Muscle of leg (tissue), 11 donors: ENCODE measurements around the gene TMEM254. TPM values are rescaled to one million over a fixed set of nuclear protein-coding genes. Genes with fewer than 3 reads are reported as not detected.
"Not testable (repeated sequence)": the region's sequence is repeated elsewhere in the genome, so short reads cannot be mapped to it uniquely, and the experiment has no call there.

Source experiments
- DNase-seq: peaks from one replicate; pipeline ENCODE4 v3.0.0; 2013
- H3K27ac ChIP-seq: one replicate; pipeline ENCODE4 v1.5.1; 2013; ENCODE audit warnings: mild to moderate bottlenecking, low read length, control low read depth
- H3K27me3 ChIP-seq: one replicate; pipeline ENCODE4 v1.6.1; 2013; ENCODE audit warnings: low read length; ENCODE audit not compliant: control insufficient read depth, insufficient read depth
- H3K36me3 ChIP-seq: one replicate; pipeline ENCODE4 v1.6.1; 2013; ENCODE audit warnings: low read length; ENCODE audit not compliant: control insufficient read depth, insufficient read depth
- H3K4me1 ChIP-seq: one replicate; pipeline ENCODE4 v1.6.1; 2013; ENCODE audit warnings: low read length; ENCODE audit not compliant: control insufficient read depth, insufficient read depth
- H3K4me3 ChIP-seq: one replicate; pipeline ENCODE4 v1.5.1; 2013; ENCODE audit warnings: low read length, control low read depth
- H3K9me3 ChIP-seq: replicated peaks from 2 replicates; pipeline ENCODE4 v1.6.1; 2013; ENCODE audit warnings: low read depth, low read length; ENCODE audit not compliant: control insufficient read depth
- WGBS: methylation state at CpG from one replicate; pipeline ENCODE4 v1.1.5; 2013; ENCODE audit warnings: missing lambda C conversion rate; ENCODE audit not compliant: insufficient coverage; 5-methylcytosine and 5-hydroxymethylcytosine counted together
- polyA plus RNA-seq, 8 donors: library from polyadenylated mRNA; unstranded; fragments of 120-200 nt; gene quantifications; one replicate each; pipeline versions ENCODE4 v1.2.1 to v1.2.3, GENCODE V29; 2013; ENCODE audit warnings: inconsistent platforms in 1 of 8, low replicate concordance in 1 of 8; ENCODE audit not compliant: insufficient read length in 8 of 8, insufficient read depth in 1 of 8
- total RNA-seq: library from RNA; stranded (reverse); fragments of 120-200 nt; gene quantifications from one replicate; pipeline ENCODE4 v1.2.4, GENCODE V29; 2013

The TMEM254 gene
- total and polyA plus RNA-seq, 9 donors, result 10.1 to 26.6 (median 17.3) TPM

DNA sequence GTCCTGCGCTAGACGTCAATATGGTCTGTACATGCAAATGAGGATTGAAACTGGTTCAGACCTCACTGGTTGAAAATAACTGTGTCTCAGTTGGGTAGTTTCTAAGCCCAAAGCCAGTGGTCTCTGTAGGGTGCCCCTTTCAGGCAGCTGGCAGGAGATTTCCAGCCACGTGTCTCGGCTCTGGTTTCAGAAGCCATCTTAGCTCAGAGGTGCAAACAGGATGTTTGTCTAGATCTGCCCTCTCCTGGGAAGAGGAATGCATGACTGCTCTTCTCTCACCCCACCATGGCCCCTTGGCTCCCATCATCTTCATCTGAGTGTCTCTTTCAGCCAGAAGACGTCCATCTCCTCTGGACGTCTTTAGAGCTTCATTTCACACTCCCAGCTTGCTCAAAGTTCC is 33.5 kb upstream of the TMEM254 start:
- not testable (repeated sequence) for H3K9me3 ChIP-seq, DNase-seq, H3K4me1 ChIP-seq, H3K36me3 ChIP-seq, H3K27ac ChIP-seq, H3K27me3 ChIP-seq, H3K4me3 ChIP-seq
- WGBS, result 64% methylated on average over 4 of the region's 6 CpGs

GRCh38 chr10:80046629-80047441 is 31.6 kb upstream of the TMEM254 start:
- 18% methylated on average over 7 of the region's 10 CpGs for WGBS
- DNase-seq, result peak; percentile 70
- H3K9me3 ChIP-seq, result no peaks in the 10 kb centered on the region

GRCh38 chr10:80050752-80051151 is 27.7 kb upstream of the TMEM254 start:
- Histone ChIP-seq H3K4me1 (peaks cover 4% of the 10 kb centered on the region), H3K4me3 (no peak overlapping the region), H3K27ac (no peak overlapping the region), H3K27me3 (no peaks in the 10 kb centered on the region), H3K36me3 (no peaks in the 10 kb centered on the region), H3K9me3 (no peaks in the 10 kb centered on the region)
- 83% methylated on average over 2 of the region's 3 CpGs for WGBS
- DNase-seq, result no peak

More at GRCh38 chr10:80046629-80047441, 31.6 kb upstream of the TMEM254 start:
- Histone ChIP-seq H3K36me3 (no peaks in the 10 kb centered on the region), H3K4me3 (no peak overlapping the region), H3K27ac (no peak overlapping the region), H3K27me3 (no peaks in the 10 kb centered on the region), H3K4me1 (peaks cover 4% of the 10 kb centered on the region)

- Histone ChIP-seq H3K9me3 (no peaks in the 10 kb centered on the region), H3K4me1 (peaks cover 4% of the 10 kb centered on the region), H3K27ac (no peak overlapping the region), H3K27me3 (no peaks in the 10 kb centered on the region), H3K4me3 (no peak overlapping the region), H3K36me3 (no peaks in the 10 kb centered on the region)
- WGBS, result 53% methylated on average over 3 of the region's 3 CpGs
- DNase-seq, result no peak
These were observed 26.5 kb upstream of the TMEM254 start for GRCh38 chr10:80051993-80052392.

DNA sequence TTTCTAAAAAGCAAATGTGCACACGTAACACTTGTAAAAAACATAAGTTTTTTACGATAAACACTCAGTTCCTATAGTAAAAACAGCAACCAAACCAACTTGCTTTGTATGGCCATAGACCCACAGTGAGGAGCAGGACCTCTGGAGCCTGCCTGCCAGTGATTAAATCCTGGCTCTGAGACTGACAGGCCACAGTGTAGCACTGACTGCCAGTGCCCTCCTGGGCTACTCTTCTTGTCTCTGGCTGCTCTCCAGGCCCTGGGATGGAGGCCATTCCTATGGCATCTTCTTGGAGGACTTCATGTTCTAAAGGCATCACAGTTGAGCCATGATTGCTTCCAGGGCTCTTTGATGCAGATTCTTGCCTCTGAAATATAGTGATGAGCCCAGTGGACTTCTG is 22.7 kb upstream of the TMEM254 start:
- 83% methylated on average over 2 of the region's 2 CpGs for WGBS
- Histone ChIP-seq H3K27ac (no peak overlapping the region), H3K36me3 (no peaks in the 10 kb centered on the region), H3K4me3 (no peak overlapping the region), H3K4me1 (no peaks in the 10 kb centered on the region), H3K9me3 (no peaks in the 10 kb centered on the region), H3K27me3 (no peaks in the 10 kb centered on the region)
- no peak for DNase-seq

DNA sequence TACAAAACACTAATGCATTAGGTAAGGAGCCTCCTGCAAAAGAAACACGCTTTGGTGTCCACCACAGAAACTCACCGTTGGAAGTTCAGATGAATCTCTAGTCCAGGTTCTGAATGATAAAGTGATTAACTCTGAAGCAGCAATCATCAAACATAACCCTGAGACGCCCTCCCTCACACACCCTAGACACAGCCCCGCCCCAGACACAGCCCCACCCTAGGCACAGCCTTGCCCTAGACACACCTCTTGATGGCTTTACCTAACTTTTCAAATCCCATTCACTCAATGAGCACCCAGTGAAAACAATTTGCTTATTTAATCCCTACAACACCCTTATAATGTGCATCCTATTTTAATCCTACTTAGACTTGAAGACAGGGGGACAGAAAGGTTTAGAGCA is 21.3 kb upstream of the TMEM254 start:
- Histone ChIP-seq H3K36me3 (no peaks in the 10 kb centered on the region), H3K4me1 (no peaks in the 10 kb centered on the region), H3K4me3 (no peak overlapping the region), H3K27ac (no peak overlapping the region), H3K27me3 (no peaks in the 10 kb centered on the region), H3K9me3 (no peaks in the 10 kb centered on the region)
- 77% methylated on average over 2 of the region's 4 CpGs for WGBS
- no peak for DNase-seq

GRCh38 chr10:80064120-80064886 is 14.2 kb upstream of the TMEM254 start:
- Histone ChIP-seq H3K4me1 (no peaks in the 10 kb centered on the region), H3K4me3 (no peak overlapping the region), H3K27ac (no peak overlapping the region), H3K27me3 (no peaks in the 10 kb centered on the region), H3K36me3 (no peaks in the 10 kb centered on the region), H3K9me3 (no peaks in the 10 kb centered on the region)
- peak; percentile 61 for DNase-seq
- WGBS, result no CpG with 5 or more reads among the region's 8 CpGs

GRCh38 chr10:80066809-80067208 is 11.7 kb upstream of the TMEM254 start:
- Histone ChIP-seq H3K27ac (no peak overlapping the region), H3K27me3 (no peaks in the 10 kb centered on the region), H3K4me1 (peaks cover 5% of the 10 kb centered on the region), H3K4me3 (no peak overlapping the region), H3K9me3 (no peaks in the 10 kb centered on the region), H3K36me3 (no peaks in the 10 kb centered on the region)
- no peak for DNase-seq
- WGBS, result 100% methylated on average over 2 of the region's 4 CpGs

GRCh38 chr10:80067821-80068220 is 10.6 kb upstream of the TMEM254 start:
- not testable (repeated sequence) for H3K36me3 ChIP-seq

GRCh38 chr10:80068270-80068669 is 10.2 kb upstream of the TMEM254 start:
- H3K4me3 ChIP-seq, result no peak overlapping the region
- peaks cover 5% of the 10 kb centered on the region for H3K4me1 ChIP-seq
- H3K9me3 ChIP-seq, result no peaks in the 10 kb centered on the region
- no peak for DNase-seq
- no peaks in the 10 kb centered on the region for H3K27me3 ChIP-seq
- WGBS, result 71% methylated on average over 1 of the region's 2 CpGs
- no peaks in the 10 kb centered on the region for H3K36me3 ChIP-seq
- no peak overlapping the region for H3K27ac ChIP-seq

More at GRCh38 chr10:80067821-80068220, 10.6 kb upstream of the TMEM254 start:
- DNase-seq, H3K27ac ChIP-seq, H3K27me3 ChIP-seq, H3K4me1 ChIP-seq, H3K4me3 ChIP-seq, H3K9me3 ChIP-seq: not testable (repeated sequence)
